Measurements from ENCODE around the gene PVALEF.

- TF ChIP-seq CTCF (IDR thresholded peaks at IDR 0.05), result no peak
- no peak for TF ChIP-seq REST (IDR thresholded peaks at IDR 0.05; ENCODE audit: insufficient read depth in 1 of 2, low read depth in 2 of 2, low read length in 1 of 2)
- TF ChIP-seq POLR2AphosphoS5 (IDR thresholded peaks at IDR 0.05; ENCODE audit: low read depth, low read length), result no peak
- no peak for TF ChIP-seq SIN3A (IDR thresholded peaks at IDR 0.05; ENCODE audit: borderline replicate concordance, insufficient read depth, low read depth, low read length)
- TF ChIP-seq TCF7L2 (IDR thresholded peaks at IDR 0.05; ENCODE audit: low read depth, low read length), result no peak
Measured at GRCh38 chr17:81148986-81149533, 16.2 kb upstream of the PVALEF start.

Data from Panc1 (cell line).